Measurements from ENCODE around the gene CPT1C.

CPT1C gene

DNA sequence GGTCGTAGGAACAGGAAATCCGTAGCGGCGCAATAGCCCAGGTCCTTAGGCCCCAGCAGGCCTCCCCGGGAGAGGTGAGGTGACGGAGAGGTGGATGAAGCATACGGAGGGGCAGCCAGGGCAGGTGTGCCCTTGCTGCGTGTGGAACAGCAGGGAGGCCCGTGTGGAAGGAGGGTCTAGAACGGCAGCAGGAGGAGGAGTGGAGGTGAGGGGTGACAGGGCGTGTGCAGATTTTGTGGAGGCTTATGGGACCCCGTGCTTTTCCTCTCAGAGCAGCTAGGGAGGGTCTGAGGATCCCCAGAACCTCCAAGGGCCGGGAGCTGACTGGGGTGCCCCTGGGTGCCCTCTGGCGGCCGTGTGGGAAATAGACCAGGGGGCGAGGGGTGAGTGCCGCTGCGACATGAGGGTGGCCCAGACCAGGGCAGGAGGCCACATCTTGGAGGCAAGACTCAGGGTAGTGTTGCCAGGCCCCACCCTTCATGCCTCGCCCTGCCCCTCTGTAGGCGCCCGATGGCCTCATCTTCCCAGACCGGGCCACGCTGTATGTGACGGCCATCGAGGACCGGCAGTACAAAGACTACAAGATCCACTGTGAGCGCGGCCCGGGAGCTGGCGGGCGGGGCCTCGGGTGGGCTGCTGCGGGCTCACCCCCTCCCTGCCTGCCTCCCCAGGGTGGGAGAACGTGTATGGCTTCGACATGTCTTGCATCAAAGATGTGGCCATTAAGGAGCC lies 6.5 kb upstream of the CPT1C start:
- peak; percentile 4 for DNase-seq

GRCh38 chr19:49684983-49685553 lies 5.8 kb upstream of the CPT1C start:
- no peak for DNase-seq

- DNase-seq = no peak
Measured at GRCh38 chr19:49685845-49686332, 5.0 kb upstream of the CPT1C start.

DNA sequence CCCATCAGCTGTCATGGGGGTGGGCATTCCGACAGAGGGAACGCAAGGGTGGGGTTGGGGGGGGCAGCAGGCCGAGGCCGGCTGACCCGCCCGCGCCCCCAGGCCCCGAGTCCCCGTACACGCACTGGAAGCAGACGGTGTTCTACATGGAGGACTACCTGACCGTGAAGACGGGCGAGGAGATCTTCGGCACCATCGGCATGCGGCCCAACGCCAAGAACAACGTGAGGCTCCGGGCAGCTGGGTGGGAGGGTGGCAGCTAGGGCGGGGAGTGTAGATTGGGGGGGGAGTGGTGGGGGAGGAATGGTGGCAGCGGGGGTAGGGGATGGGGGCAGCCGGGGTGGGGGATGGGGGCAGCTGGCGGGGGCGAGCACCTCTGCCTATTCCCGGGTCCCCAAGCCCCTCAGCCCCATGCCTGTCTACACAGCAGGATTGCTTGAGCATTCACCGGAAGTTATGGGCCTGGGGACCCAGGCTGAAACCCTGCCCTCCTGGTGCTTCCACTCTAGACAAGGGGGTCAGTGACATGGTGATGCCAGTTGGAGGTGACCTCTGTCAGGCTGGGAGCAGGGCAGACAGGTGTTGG lies 4.3 kb upstream of the CPT1C start:
- no peak for DNase-seq

- no peak for DNase-seq
Measured at GRCh38 chr19:49687150-49687549, 3.8 kb upstream of the CPT1C start.

GRCh38 chr19:49687566-49688316 lies 3.2 kb upstream of the CPT1C start:
- no peak for DNase-seq

DNA sequence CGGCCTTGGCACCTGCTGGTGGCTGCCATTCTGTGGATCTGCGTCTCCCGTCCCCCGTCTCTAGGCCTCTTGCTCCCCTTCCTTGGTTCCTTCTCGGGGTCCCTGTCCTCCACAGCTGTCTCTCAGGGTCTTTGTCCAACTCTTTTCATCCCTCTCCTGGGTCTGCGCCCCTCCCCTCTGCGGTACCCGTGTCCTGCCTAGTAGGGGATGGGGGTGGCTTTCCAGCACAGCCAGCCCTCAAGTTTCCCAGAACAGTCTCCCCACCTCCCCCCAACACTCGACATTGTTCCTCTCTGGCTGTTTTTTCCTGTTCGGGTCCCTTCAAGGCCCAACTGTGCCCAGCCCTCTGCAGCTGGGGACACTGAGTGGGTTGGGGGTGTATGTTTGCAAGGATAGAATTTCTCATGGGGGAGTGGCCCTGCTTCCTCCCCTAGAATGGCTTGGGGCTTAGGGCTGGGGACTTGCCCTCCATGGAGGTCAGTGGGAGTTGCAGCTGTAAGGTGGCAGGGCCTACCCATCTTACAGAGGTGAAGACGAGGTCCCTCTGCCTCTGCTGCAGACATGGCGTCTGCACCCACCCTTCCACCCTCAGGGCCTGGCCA lies 2.3 kb upstream of the CPT1C start:
- no peak for DNase-seq

GRCh38 chr19:49689133-49690078 lies 1.5 kb upstream of the CPT1C start, which contains the start of gene ADM5:
TSS of gene ADM5 (plus strand) at chr19:49689594. CDS start at chr19:49689838, 244 bp downstream.
- peak; percentile 47 for DNase-seq

GRCh38 chr19:49690079-49690655 lies 749 bp upstream of the CPT1C start:
- DNase-seq = no peak

DNA sequence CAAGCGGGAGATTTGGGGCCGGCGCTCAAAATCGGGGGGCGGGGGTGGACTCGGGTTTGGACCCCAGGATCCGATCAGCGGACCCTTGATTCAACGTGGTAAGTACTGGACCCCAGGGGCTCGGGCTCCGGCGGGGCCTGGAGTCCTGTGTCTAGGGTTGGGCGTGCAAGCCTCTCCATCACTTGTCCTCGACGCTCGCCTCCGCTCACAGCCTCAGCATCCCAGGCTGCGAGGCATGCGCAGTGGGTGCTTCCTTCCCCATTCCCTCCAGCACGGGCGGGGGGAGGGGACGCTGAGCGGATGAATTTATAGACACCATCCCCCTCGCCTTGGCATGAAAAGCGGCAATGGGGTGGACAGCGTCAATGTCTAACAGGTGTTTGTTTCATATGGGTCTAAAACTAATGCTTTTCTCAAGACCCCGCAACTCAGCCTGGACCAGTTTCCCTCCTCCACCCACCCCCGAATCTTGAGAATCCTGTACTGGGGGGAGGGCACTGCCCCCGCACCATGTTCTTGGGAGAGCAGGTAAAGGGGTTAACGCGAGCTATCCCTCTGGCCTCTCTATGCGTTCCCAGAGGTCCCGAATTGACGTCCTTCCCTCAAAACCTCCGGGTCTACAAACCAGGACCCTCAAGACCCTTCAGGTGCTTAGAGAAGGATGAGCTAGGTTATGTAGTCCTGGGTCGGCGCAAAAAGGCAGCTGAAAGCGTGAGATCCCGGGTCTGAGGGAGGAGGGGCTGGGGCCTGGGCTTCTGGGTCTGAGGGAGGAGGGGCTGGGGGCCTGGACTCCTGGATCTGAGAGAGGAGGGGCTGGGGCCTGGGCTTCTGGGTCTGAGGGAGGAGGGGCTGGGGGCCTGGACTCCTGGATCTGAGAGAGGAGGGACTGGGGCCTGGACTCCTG lies 579 bp downstream of the CPT1C start:
- DNase-seq = peak; percentile 83

DNA sequence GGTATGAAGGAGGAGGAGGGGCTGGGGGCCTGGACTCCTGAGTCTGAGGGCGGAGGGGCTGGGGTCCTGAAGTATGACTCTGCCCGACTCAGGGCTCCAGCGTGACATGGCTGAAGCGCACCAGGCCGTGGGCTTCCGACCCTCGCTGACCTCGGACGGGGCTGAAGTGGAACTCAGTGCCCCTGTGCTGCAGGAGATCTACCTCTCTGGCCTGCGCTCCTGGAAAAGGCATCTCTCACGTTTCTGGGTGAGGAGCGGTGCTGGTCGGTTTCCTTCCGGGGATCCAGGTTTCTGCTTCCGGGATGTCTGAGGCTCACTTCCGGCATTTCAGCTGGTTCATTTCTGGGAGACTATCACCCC lies 1.2 kb downstream of the CPT1C start:
- DNase-seq = no peak

- no peak for DNase-seq
Measured at GRCh38 chr19:49696115-49696514, 5.2 kb downstream of the CPT1C start.

DNA sequence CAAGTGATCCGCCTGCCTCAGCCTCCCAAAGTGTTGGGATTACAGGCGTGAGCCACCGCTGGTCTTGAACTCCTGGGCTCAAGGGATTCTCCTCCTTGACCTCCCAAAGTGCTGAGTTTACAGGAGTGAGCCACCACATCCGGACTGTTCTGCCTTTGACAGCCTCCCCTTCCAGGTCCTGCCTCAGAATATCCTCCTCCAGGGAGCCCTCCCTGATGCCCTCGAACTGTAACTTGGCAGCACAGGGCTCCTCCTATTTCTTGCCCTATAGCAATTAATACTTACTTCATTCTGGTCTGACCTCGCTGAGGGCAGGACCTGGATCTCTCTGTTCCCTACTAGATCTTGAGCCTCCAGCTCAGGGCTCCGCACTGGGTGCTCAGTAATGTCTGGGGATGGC lies 5.9 kb downstream of the CPT1C start:
- no peak for DNase-seq

DNA sequence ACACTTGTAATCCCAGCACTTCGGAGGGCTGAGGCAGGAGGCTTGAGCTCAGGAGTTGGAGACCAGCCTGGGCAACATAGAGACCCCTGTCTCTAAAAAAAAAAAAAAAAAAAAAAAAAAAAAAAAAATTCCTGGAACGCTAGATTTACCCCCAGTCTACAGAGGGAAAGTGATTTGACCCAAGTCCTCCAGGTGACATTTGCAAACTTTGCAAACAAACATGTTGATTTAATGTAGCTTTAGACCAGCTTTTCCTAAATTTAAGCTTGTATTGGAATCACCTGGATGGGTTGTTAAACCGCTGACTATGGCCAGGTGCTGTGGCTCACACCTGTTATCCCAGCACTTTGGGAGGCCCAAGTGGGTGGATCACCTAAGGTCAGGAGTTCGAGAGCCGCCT lies 8.4 kb downstream of the CPT1C start:
- DNase-seq = no peak

GRCh38 chr19:49700563-49700962 lies 9.6 kb downstream of the CPT1C start:
- no peak for DNase-seq

GRCh38 chr19:49701271-49701786 lies 10.4 kb downstream of the CPT1C start:
- DNase-seq = no peak

DNA sequence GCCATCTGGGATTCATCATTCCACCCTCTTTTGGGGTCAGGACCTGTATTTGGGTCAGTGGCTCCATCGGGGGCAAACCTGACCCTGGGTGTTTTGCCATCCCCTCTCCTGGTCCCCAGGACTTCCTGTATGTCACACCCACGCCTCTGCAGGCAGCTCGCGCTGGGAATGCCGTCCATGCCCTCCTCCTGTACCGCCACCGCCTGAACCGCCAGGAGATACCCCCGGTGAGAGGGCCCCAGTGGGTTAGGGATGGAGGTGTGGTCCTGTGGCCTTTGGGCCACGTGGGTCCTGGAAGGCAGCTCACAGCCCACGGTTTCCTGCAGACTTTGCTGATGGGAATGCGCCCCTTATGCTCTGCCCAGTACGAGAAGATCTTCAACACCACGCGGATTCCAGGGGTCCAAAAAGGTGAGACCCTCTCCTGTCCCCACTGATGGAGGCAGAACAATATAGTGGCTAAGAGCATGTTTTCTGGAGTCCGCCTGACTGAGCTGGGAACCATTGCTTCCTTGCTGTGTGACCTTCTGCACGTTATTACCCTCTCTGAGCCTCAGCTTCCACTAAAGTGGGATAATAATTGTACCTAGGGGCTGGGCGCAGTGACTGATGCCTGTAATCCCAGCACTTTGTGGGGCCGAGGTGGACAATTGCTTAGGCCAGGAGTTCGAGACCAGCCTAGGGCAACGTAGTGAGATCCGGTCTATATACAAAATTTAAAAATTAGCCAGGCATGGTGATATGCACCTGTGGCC lies 14.1 kb downstream of the CPT1C start:
- DNase-seq = no peak

DNA sequence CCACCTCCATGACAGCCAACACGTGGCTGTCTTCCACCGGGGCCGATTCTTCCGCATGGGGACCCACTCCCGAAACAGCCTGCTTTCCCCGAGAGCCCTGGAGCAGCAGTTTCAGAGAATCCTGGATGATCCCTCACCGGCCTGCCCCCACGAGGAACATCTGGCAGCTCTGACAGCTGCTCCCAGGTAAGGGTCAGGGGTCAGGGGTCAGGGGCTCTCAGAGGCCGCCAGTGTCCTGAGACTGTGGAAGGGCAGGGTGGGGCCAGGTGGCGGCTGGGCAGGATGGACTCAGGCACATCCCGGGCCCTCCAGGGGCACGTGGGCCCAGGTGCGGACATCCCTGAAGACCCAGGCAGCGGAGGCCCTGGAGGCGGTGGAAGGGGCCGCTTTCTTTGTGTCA lies 15.0 kb downstream of the CPT1C start:
- no peak for DNase-seq

GRCh38 chr19:49710372-49710951 lies 19.5 kb downstream of the CPT1C start:
- no peak for DNase-seq
